Trophoblast cell (in vitro differentiated cells and primary cell): ENCODE data around the gene VWF.
"Not testable (repeated sequence)": the region's sequence is repeated elsewhere in the genome, so short reads cannot be mapped to it uniquely, and the experiment has no call there.

Source experiments
- DNase-seq, 2 donors: peaks; one replicate each; pipeline ENCODE4 v3.0.0-alpha.2; 2016
- H2AFZ ChIP-seq: 2 replicates; pipeline ENCODE4 v1.6.1; 2013; ENCODE audit warnings: low read length, moderate library complexity, mild to moderate bottlenecking; ENCODE audit not compliant: insufficient read depth, poor library complexity
- H2AK5ac ChIP-seq: 2 replicates; pipeline ENCODE4 v1.6.1; 2013; ENCODE audit warnings: mild to moderate bottlenecking, low read length
- H2BK120ac ChIP-seq: 2 replicates; pipeline ENCODE4 v1.6.1; 2013; ENCODE audit warnings: low read length, mild to moderate bottlenecking, moderate library complexity; ENCODE audit not compliant: insufficient read depth, poor library complexity
- H2BK12ac ChIP-seq: 2 replicates; pipeline ENCODE4 v1.6.1; 2013; ENCODE audit warnings: mild to moderate bottlenecking, low read length, moderate library complexity
- H2BK5ac ChIP-seq: 2 replicates; pipeline ENCODE4 v1.6.1; 2013; ENCODE audit warnings: low read length, low read depth, moderate library complexity, mild to moderate bottlenecking; ENCODE audit not compliant: poor library complexity
- H3K14ac ChIP-seq: 2 replicates; pipeline ENCODE4 v1.6.1; 2013; ENCODE audit warnings: mild to moderate bottlenecking, low read length
- H3K18ac ChIP-seq: 2 replicates; pipeline ENCODE4 v1.6.1; 2013; ENCODE audit warnings: mild to moderate bottlenecking, low read length
- H3K23ac ChIP-seq: 2 replicates; pipeline ENCODE4 v1.6.1; 2013; ENCODE audit warnings: low read length
- H3K27ac ChIP-seq: 2 replicates; pipeline ENCODE4 v1.5.1; 2013; ENCODE audit warnings: low read depth, mild to moderate bottlenecking, inconsistent platforms, low read length, moderate library complexity
- H3K27me3 ChIP-seq: 2 replicates; pipeline ENCODE4 v1.6.1; 2013; ENCODE audit warnings: inconsistent platforms, mild to moderate bottlenecking, low read length, moderate library complexity; ENCODE audit not compliant: insufficient read depth
- H3K36me3 ChIP-seq, 2 experiments: 1 replicate in 1 of 2; 2 replicates in 1 of 2; pipeline ENCODE4 v1.6.1; 2013; ENCODE audit warnings: low read length in 2 of 2, mild to moderate bottlenecking in 2 of 2, moderate library complexity in 1 of 2; ENCODE audit not compliant: insufficient read depth in 2 of 2, control insufficient read depth in 1 of 2
- H3K4ac ChIP-seq: 2 replicates; pipeline ENCODE4 v1.6.1; 2013; ENCODE audit warnings: low read depth, mild to moderate bottlenecking, low read length, moderate library complexity
- H3K4me1 ChIP-seq, 2 experiments: 1 replicate in 1 of 2; 2 replicates in 1 of 2; pipeline ENCODE4 v1.6.1; 2013; ENCODE audit warnings: low read length in 2 of 2, mild to moderate bottlenecking in 2 of 2, moderate library complexity in 1 of 2; ENCODE audit not compliant: insufficient read depth in 2 of 2, control insufficient read depth in 1 of 2
- H3K4me2 ChIP-seq: 2 replicates; pipeline ENCODE4 v1.6.1; 2013; ENCODE audit warnings: inconsistent platforms, mild to moderate bottlenecking, low read length, moderate library complexity
- H3K4me3 ChIP-seq: 2 replicates; pipeline ENCODE4 v1.5.1; 2013; ENCODE audit warnings: mild to moderate bottlenecking, low read depth, low read length, inconsistent platforms
- H3K79me1 ChIP-seq: one replicate; pipeline ENCODE4 v1.6.1; 2013; ENCODE audit warnings: low read length
- H3K79me2 ChIP-seq: 2 replicates; pipeline ENCODE4 v1.6.1; 2013; ENCODE audit warnings: low read length, mild to moderate bottlenecking; ENCODE audit not compliant: control insufficient read depth, insufficient read depth, poor library complexity
- H3K9ac ChIP-seq: 2 replicates; pipeline ENCODE4 v1.6.1; 2013; ENCODE audit warnings: mild to moderate bottlenecking, low read length
- H3K9me3 ChIP-seq: 2 replicates; pipeline ENCODE4 v1.6.1; 2013; ENCODE audit warnings: low read depth, mild to moderate bottlenecking, control low read depth, inconsistent platforms, low read length; ENCODE audit not compliant: insufficient read depth
- H4K12ac ChIP-seq: 2 replicates; pipeline ENCODE4 v1.6.1; 2013; ENCODE audit warnings: low read depth, mild to moderate bottlenecking, low read length, moderate library complexity
- H4K8ac ChIP-seq: 2 replicates; pipeline ENCODE4 v1.6.1; 2013; ENCODE audit warnings: low read depth, mild to moderate bottlenecking, low read length, moderate library complexity
- H4K91ac ChIP-seq: one replicate; pipeline ENCODE4 v1.6.1; 2013; ENCODE audit warnings: low read depth, mild to moderate bottlenecking, low read length, moderate library complexity
- WGBS: extraction: QIAGEN DNeasy Blood & Tissue Kit; methylation state at CpG from one replicate; pipeline ENCODE4 v1.1.7; 2013; ENCODE audit warnings: missing lambda C conversion rate; ENCODE audit not compliant: insufficient read length, insufficient coverage; ENCODE audit errors: extremely low coverage; 5-methylcytosine and 5-hydroxymethylcytosine counted together

The VWF gene

GRCh38 chr12:6104027-6104426 lies 20.4 kb downstream of the VWF start:
- Histone ChIP-seq H3K36me3 (no peaks in the 10 kb centered on the region), H3K79me2 (no peaks in the 10 kb centered on the region), H3K27ac (no peak overlapping the region), H4K12ac (no peak overlapping the region), H3K4me2 (no peak overlapping the region), H3K14ac (no peak overlapping the region), H3K9ac (no peak overlapping the region), H2BK5ac (no peak overlapping the region), H2AK5ac (no peak overlapping the region), H2BK120ac (no peak overlapping the region), H3K4me1 (no peaks in the 10 kb centered on the region), H4K91ac (no peak overlapping the region), H3K18ac (no peak overlapping the region), H3K4ac (no peak overlapping the region), H3K27me3 (no peaks in the 10 kb centered on the region), H3K4me3 (no peak overlapping the region), H4K8ac (no peak overlapping the region), H3K9me3 (no peaks in the 10 kb centered on the region), H2AFZ (no peak overlapping the region), H2BK12ac (no peak overlapping the region), H3K23ac (no peak overlapping the region), H3K79me1 (no peaks in the 10 kb centered on the region)
- no CpG with 5 or more reads among the region's 3 CpGs for WGBS
- DNase-seq = no peak

- H3K4me2 ChIP-seq, H3K36me3 ChIP-seq, H4K91ac ChIP-seq, H2BK120ac ChIP-seq, H2AFZ ChIP-seq, H3K79me1 ChIP-seq, H3K9ac ChIP-seq, H3K4me3 ChIP-seq, H4K8ac ChIP-seq, H3K23ac ChIP-seq, H3K4ac ChIP-seq, H3K27ac ChIP-seq, H4K12ac ChIP-seq, H3K4me1 ChIP-seq, H3K27me3 ChIP-seq, H2BK5ac ChIP-seq, H3K18ac ChIP-seq, H3K9me3 ChIP-seq, DNase-seq, H3K79me2 ChIP-seq, H3K14ac ChIP-seq, H2BK12ac ChIP-seq: not testable (repeated sequence)
- H2AK5ac ChIP-seq = peak overlapping the region; percentile 54
- no CpG with 5 or more reads among the region's 5 CpGs for WGBS
Observed at GRCh38 chr12:6102021-6102420, 22.4 kb downstream of the VWF start.

GRCh38 chr12:6099316-6099715 lies 25.2 kb downstream of the VWF start:
- no CpG with 5 or more reads among the region's 2 CpGs for WGBS

GRCh38 chr12:6097411-6097810 lies 27.1 kb downstream of the VWF start:
- DNase-seq = peak in 1 of 2 donors; percentile 57
- no peak overlapping the region for H2BK120ac ChIP-seq
- no peaks in the 10 kb centered on the region for H3K79me2 ChIP-seq
- no peak overlapping the region for H4K8ac ChIP-seq
- H4K12ac ChIP-seq = no peak overlapping the region
- H3K4me3 ChIP-seq = no peak overlapping the region
- H3K79me1 ChIP-seq = peaks cover 7% of the 10 kb centered on the region
- no peak overlapping the region for H3K23ac ChIP-seq
- H3K4ac ChIP-seq = no peak overlapping the region
- H4K91ac ChIP-seq = no peak overlapping the region
- no peak overlapping the region for H3K27ac ChIP-seq
- no peaks in the 10 kb centered on the region for H3K36me3 ChIP-seq
- peaks cover 14 to 19% of the 10 kb centered on the region in 2 experiments for H3K4me1 ChIP-seq
- H3K27me3 ChIP-seq = no peaks in the 10 kb centered on the region
- H2AFZ ChIP-seq = no peak overlapping the region
- WGBS = no CpG with 5 or more reads among the region's 3 CpGs
- H3K4me2 ChIP-seq = no peak overlapping the region
- no peak overlapping the region for H3K9ac ChIP-seq
- H2BK5ac ChIP-seq = no peak overlapping the region
- no peak overlapping the region for H3K18ac ChIP-seq
- no peak overlapping the region for H2BK12ac ChIP-seq
- peak overlapping the region; percentile 4 for H3K14ac ChIP-seq
- no peak overlapping the region for H2AK5ac ChIP-seq
- H3K9me3 ChIP-seq = no peaks in the 10 kb centered on the region

More at GRCh38 chr12:6099316-6099715, 25.2 kb downstream of the VWF start:
- no peak overlapping the region for H4K91ac ChIP-seq
- H3K4me1 ChIP-seq = peaks cover 6 to 7% of the 10 kb centered on the region in 2 experiments
- no peak overlapping the region for H2BK120ac ChIP-seq
- H3K23ac ChIP-seq = no peak overlapping the region
- H3K9ac ChIP-seq = no peak overlapping the region
- H2AK5ac ChIP-seq = no peak overlapping the region
- H4K8ac ChIP-seq = no peak overlapping the region
- no peak overlapping the region for H3K4ac ChIP-seq
- no peak for DNase-seq
- H2BK5ac ChIP-seq = no peak overlapping the region
- no peak overlapping the region for H3K4me3 ChIP-seq
- no peaks in the 10 kb centered on the region for H3K79me2 ChIP-seq
- no peaks in the 10 kb centered on the region for H3K79me1 ChIP-seq
- no peaks in the 10 kb centered on the region for H3K27me3 ChIP-seq
- H3K36me3 ChIP-seq = no peaks in the 10 kb centered on the region
- H3K18ac ChIP-seq = no peak overlapping the region
- no peak overlapping the region for H3K27ac ChIP-seq
- H3K9me3 ChIP-seq = no peaks in the 10 kb centered on the region
- no peak overlapping the region for H2AFZ ChIP-seq
- H2BK12ac ChIP-seq = no peak overlapping the region
- H3K14ac ChIP-seq = no peak overlapping the region
- no peak overlapping the region for H4K12ac ChIP-seq
- no peak overlapping the region for H3K4me2 ChIP-seq
